HepG2 (cell line): ENCODE measurements around the gene HSD3B7. TPM values are rescaled to one million over a fixed set of nuclear protein-coding genes. Genes with fewer than 3 reads are reported as not detected.
A peak's percentile ranks its signal among the peaks of the same experiment; 100 is the strongest.

Experiments used
- BATF2 ChIP-seq: sonication (generic); formaldehyde crosslinking; IDR thresholded peaks from 2 replicates; pipeline ENCODE4 v1.8.0; 2022; ENCODE audit warnings: mild to moderate bottlenecking, missing genetic modification reagents, moderate library complexity
- CCAR2 ChIP-seq: fragments of 200-400 bp; formaldehyde crosslinking; optimal IDR thresholded peaks from 2 replicates; pipeline ENCODE3; 2018; ENCODE audit warnings: low read depth, mild to moderate bottlenecking, low read length, moderate library complexity
- EZH2 ChIP-seq: conservative IDR thresholded peaks from 2 replicates; pipeline ENCODE4 v1.6.1; 2012; ENCODE audit warnings: mild to moderate bottlenecking, low read depth, low read length, moderate library complexity
- JUND ChIP-seq: sonication (generic); formaldehyde crosslinking; IDR thresholded peaks from 2 replicates; pipeline ENCODE4 v1.8.0; 2022; ENCODE audit warnings: mild to moderate bottlenecking, missing genetic modification reagents
- MNT ChIP-seq: fragments of 450-650 bp; IDR thresholded peaks from 2 replicates; pipeline ENCODE4 v1.6.1; 2016
- NCOA5 ChIP-seq: sonication (generic); formaldehyde crosslinking; IDR thresholded peaks from 2 replicates; pipeline ENCODE4 v1.4.0; 2020; ENCODE audit warnings: missing genetic modification reagents
- NFATC3 ChIP-seq: sonication (generic); formaldehyde crosslinking; IDR thresholded peaks from 2 replicates; pipeline ENCODE4 v1.5.1; 2020; ENCODE audit warnings: mild to moderate bottlenecking, missing genetic modification reagents
- NFIB ChIP-seq: sonication (generic); formaldehyde crosslinking; IDR thresholded peaks from 2 replicates; pipeline ENCODE4 v1.9.0; 2021; ENCODE audit warnings: missing genetic modification reagents, mild to moderate bottlenecking, borderline replicate concordance
- PPARG ChIP-seq: conservative IDR thresholded peaks from 2 replicates; pipeline ENCODE4 v1.6.1; 2016; ENCODE audit warnings: missing biosample characterization, missing genetic modification reagents
- RBAK ChIP-seq: sonication (generic); formaldehyde crosslinking; IDR thresholded peaks from 2 replicates; pipeline ENCODE4 v1.5.1; 2020; ENCODE audit warnings: mild to moderate bottlenecking, missing genetic modification reagents
- RORA ChIP-seq: sonication (generic); formaldehyde crosslinking; IDR thresholded peaks from 2 replicates; pipeline ENCODE4 v1.5.0; 2020; ENCODE audit warnings: mild to moderate bottlenecking, missing genetic modification reagents, moderate library complexity
- SETDB1 ChIP-seq: sonication (generic); formaldehyde crosslinking; IDR thresholded peaks from 2 replicates; pipeline ENCODE4 v1.5.1; 2020; ENCODE audit warnings: missing genetic modification reagents, mild to moderate bottlenecking, borderline replicate concordance
- SIN3B ChIP-seq: fragments of 150-350 bp; IDR thresholded peaks from 2 replicates; pipeline ENCODE4 v1.6.1; 2014; ENCODE audit warnings: low read length
- SMARCC2 ChIP-seq: fragments of 450-650 bp; IDR thresholded peaks from 2 replicates; pipeline ENCODE4 v1.6.1; 2017; ENCODE audit warnings: antibody characterized with exemption, mild to moderate bottlenecking
- SNAPC4 ChIP-seq: sonication (generic); formaldehyde crosslinking; IDR thresholded peaks from 2 replicates; pipeline ENCODE4 v1.4.0; 2020; ENCODE audit warnings: mild to moderate bottlenecking, missing genetic modification reagents
- SP2 ChIP-seq: sonication (generic); formaldehyde crosslinking; IDR thresholded peaks from 2 replicates; pipeline ENCODE4 v1.5.1; 2020; ENCODE audit warnings: mild to moderate bottlenecking, missing genetic modification reagents
- TBL1XR1 ChIP-seq: fragments of 150-350 bp; IDR thresholded peaks from 2 replicates; pipeline ENCODE4 v1.6.1; 2014; ENCODE audit warnings: borderline replicate concordance, low read length; ENCODE audit not compliant: partially characterized antibody
- ZHX1 ChIP-seq: sonication (generic); formaldehyde crosslinking; IDR thresholded peaks from 2 replicates; pipeline ENCODE4 v1.8.1; 2022; ENCODE audit warnings: low read depth, mild to moderate bottlenecking, missing genetic modification reagents
- ZNF274 ChIP-seq: sonication (generic); formaldehyde crosslinking; IDR thresholded peaks from 2 replicates; pipeline ENCODE4 v1.5.1; 2020; ENCODE audit warnings: mild to moderate bottlenecking, missing genetic modification reagents
- polyA plus RNA-seq, 8 experiments: library from polyadenylated mRNA; depleted of rRNA in 3 of 8; stranded (reverse) in 7 of 8; unstranded in 1 of 8; fragments of >200 nt; fragmentation: Illumina TruSeq in 4 of 8; extraction: Trizol in 4 of 8; gene quantifications; 2 replicates each; pipeline versions ENCODE4 v1.2.1 to v1.2.3, GENCODE V29; 2011 to 2016; ENCODE audit warnings: low read depth in 4 of 8, missing spikeins in 1 of 8, mixed read lengths in 1 of 8; ENCODE audit not compliant: insufficient read depth in 1 of 8
- total RNA-seq, 5 experiments: library from RNA; depleted of rRNA; stranded (reverse); fragments of >200 nt; fragmentation: Illumina TruSeq; extraction: Trizol; gene quantifications; 2 replicates each; pipeline ENCODE4 v1.2.3, GENCODE V29; 2016; ENCODE audit warnings: low read depth in 1 of 5

The HSD3B7 gene
- total and polyA plus RNA-seq, 2 of the 13 experiments (the other 11 are each of a cell fraction or from before 2014, with no cell fraction given), result 32.9 to 69.7 TPM

- TF ChIP-seq SNAPC4 (no peak), SETDB1 (CRISPR knock-in tag) (no peak), PPARG (CRISPR knock-in tag) (0 out of 2 replicates have a peak, but pooled peaks have one; percentile 14), NFIB (CRISPR knock-in tag) (no peak), ZHX1 (CRISPR knock-in tag) (peak; percentile 62; the same call in 1 of the 2 replicates), TBL1XR1 (no peak), BATF2 (CRISPR knock-in tag) (peak; percentile 43; the same call in 1 of the 2 replicates), ZNF274 (CRISPR knock-in tag) (no peak), RBAK (CRISPR knock-in tag) (no peak), EZH2 (no peak), CCAR2 (no peak), NFATC3 (CRISPR knock-in tag) (no peak), MNT (no peak), SMARCC2 (no peak), JUND (no peak), NCOA5 (CRISPR knock-in tag) (no peak), SP2 (CRISPR knock-in tag) (no peak), SIN3B (no peak), RORA (no peak)
Observed at GRCh38 chr16:30948667-30949649, 36.0 kb upstream of the HSD3B7 start, which contains the start of gene ORAI3 (continued).
